ENCODE results near the gene UQCR10.

UQCR10 gene

DNA sequence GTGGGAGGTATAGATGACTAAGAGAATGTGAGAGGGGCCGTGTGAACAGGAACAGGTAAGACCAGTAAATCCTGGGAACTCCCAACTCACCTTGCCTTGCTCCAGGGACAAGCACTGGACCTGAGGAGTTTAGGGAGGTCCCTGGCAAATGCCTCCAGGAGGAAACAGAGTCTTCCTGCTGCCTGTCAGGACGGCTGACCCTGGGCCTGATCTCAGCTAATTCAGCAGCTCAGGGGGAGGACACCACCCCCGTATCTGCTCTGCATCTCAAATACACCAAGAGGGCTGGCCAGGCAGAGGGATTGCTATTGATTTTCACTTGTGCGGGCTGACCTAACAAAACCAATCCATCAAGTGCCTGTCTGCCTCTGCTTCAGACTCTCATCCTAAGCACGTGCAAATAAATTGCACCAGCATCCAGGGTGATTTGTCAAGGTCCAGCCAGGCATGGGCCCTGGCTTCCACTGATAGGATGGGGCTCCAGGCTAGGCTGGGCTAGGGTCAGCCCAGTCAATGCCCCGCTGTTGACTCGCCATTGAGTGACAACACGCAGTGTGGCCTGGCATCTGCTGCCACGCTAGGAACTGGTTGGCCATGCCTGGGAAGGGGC is 20.3 kb downstream of the UQCR10 start:
- H3K27ac ChIP-seq, result no peak overlapping the region
- no peak overlapping the region for H3K4me3 ChIP-seq
- TF ChIP-seq, protein P1, sequence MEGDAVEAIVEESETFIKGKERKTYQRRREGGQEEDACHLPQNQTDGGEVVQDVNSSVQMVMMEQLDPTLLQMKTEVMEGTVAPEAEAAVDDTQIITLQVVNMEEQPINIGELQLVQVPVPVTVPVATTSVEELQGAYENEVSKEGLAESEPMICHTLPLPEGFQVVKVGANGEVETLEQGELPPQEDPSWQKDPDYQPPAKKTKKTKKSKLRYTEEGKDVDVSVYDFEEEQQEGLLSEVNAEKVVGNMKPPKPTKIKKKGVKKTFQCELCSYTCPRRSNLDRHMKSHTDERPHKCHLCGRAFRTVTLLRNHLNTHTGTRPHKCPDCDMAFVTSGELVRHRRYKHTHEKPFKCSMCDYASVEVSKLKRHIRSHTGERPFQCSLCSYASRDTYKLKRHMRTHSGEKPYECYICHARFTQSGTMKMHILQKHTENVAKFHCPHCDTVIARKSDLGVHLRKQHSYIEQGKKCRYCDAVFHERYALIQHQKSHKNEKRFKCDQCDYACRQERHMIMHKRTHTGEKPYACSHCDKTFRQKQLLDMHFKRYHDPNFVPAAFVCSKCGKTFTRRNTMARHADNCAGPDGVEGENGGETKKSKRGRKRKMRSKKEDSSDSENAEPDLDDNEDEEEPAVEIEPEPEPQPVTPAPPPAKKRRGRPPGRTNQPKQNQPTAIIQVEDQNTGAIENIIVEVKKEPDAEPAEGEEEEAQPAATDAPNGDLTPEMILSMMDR (IDR thresholded peaks at IDR 0.05), result no peak
- DNase-seq (ENCODE audit: low spot score), result no peak

DNA sequence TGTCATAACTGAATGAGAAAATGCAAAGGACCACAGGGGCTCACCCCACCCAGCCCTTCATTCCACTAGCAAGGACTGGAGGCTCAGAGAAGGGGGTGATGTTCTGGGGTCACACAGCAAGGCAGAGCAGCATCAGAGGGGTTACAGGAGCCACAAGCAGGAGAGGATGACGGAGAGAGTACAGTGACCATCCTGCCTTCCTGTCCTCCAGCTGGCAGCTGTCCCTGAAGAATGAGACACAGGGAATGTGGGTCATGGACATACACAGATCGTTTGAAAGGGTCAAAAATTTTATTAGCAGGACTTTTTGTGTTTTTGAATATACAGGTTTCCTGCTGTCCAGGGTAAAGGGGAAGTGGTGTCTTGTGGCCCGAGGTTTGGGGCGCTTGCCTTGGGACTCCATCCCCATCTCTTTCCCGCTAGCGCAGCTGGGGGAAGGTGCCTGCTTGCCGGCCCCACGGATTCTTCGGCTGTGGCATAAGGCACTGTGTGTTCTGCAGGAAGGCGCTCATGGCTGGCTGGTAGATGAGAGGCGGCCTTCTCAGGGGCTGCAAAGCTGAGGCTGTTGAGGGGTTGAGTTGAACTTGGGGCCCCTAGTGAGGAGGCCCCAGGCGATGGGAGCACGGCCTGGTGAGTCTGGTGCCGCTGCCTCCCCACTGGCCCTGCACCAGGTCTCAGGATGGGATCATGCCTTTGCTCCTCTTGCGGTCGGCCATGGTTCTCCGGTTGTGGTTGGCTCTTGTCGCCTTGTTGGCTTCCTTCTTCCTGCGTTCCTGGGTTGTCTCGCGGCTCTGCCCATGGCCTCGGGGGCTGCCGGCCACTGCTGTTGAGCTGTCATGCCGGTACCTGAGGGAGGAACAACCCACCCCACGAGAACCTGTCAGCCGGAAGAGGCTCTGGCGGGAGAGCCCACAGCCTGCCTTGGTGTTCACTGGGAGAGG is 21.4 kb downstream of the UQCR10 start:
- DNase-seq (ENCODE audit: low spot score), result no peak
- Histone ChIP-seq H3K4me3 (no peak overlapping the region), H3K27ac (no peak overlapping the region)
- TF ChIP-seq, protein P1 (IDR thresholded peaks at IDR 0.05), result no peak

DNA sequence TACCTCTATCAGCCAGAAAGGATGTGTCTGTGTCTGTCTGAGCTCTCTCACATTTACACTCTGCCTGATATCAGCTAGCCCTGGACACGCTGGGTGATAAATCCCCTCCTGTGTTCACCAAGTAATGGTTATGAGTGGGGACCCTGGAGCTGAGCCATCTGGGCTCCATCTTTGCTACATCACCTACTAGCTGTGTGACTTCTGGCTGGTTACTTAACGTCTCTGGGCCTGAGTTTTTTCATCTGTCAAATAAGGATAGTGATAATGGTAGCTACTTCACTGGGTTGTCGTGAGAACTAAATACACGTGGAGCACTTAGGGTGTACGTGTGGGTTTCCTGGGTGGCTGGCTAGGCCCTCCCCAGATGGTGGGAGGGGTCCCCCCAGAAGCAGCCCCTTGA is 22.9 kb downstream of the UQCR10 start:
- H3K4me3 ChIP-seq, result no peak overlapping the region
- TF ChIP-seq, protein P1 (IDR thresholded peaks at IDR 0.05), result no peak
- no peak overlapping the region for H3K27ac ChIP-seq
- no peak for DNase-seq (ENCODE audit: low spot score)

DNA sequence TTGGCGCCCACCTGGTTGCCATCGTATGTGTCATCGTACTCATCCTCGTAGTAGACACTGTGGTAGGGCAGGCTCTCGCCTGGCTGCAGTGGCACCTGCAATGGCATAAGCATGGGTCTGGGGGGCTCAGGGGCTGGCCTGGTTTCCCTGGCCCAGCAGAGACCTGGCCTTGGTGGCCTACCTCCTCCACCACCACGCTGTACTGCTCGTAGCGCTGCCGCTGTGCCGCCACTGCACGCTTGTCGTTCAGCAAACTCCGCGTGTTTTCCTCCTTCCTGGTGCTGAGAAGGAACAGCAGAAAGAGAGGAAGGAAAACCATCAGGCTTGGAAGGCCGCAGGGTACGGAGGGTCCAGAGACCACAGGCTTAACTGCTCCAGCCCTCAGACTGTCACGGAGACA is 26.2 kb downstream of the UQCR10 start:
- TF ChIP-seq, protein P1 (IDR thresholded peaks at IDR 0.05), result no peak
- H3K4me3 ChIP-seq, result no peak overlapping the region

DNA sequence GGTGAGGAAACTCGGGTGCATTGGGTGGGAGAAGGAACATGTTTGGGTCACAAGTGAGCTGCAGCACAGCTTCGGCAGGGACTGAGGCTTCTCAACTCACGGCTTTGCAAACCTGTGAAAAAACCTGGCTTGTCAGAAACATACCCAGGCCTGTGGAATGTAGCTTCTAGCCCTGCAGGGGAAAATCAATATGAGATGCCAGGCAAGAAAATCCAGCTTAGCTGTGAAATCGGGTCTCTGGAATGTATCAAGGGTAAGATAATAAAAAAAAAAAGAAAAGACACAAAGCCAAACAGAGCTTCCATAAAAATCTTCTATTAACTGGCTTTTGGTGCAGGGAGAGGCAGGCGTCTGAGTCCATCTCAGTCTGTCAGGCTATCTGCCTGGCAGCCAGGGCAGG is 28.5 kb downstream of the UQCR10 start:
- Histone ChIP-seq H3K27ac (no peak overlapping the region), H3K4me3 (no peak overlapping the region)
- TF ChIP-seq, protein P1 (IDR thresholded peaks at IDR 0.05), result no peak
- DNase-seq (ENCODE audit: low spot score), result no peak

More for the DNA sequence above, 26.2 kb downstream of the UQCR10 start:
- no peak overlapping the region for H3K27ac ChIP-seq
- DNase-seq (ENCODE audit: low spot score), result no peak

DNA sequence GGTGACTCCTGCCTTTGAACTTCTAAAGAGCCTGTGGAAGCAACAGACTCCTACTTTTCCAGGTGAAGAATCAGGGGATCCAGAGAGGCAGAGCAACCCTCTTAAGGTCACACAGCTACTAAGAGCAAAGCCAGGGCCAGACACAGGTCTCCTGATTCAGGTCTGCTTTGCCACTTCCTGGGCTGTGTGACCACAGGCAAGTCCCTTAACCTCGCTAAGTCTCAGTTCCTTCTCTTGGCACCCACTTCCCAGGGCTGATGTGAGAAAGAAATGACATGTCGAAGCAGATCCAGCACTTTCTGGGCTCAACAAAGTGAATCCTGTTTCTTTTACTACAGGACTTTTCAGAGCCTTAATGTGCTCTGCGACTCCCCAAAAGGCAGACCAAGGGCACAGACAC is 30.2 kb downstream of the UQCR10 start:
- H3K4me3 ChIP-seq, result no peak overlapping the region
- H3K27ac ChIP-seq, result no peak overlapping the region
- no peak for DNase-seq (ENCODE audit: low spot score)
- TF ChIP-seq, protein P1 (IDR thresholded peaks at IDR 0.05), result no peak
